ENCODE results near the gene KCNIP1.
A peak's percentile ranks its signal among the peaks of the same experiment; 100 is the strongest.

The KCNIP1 gene

DNA sequence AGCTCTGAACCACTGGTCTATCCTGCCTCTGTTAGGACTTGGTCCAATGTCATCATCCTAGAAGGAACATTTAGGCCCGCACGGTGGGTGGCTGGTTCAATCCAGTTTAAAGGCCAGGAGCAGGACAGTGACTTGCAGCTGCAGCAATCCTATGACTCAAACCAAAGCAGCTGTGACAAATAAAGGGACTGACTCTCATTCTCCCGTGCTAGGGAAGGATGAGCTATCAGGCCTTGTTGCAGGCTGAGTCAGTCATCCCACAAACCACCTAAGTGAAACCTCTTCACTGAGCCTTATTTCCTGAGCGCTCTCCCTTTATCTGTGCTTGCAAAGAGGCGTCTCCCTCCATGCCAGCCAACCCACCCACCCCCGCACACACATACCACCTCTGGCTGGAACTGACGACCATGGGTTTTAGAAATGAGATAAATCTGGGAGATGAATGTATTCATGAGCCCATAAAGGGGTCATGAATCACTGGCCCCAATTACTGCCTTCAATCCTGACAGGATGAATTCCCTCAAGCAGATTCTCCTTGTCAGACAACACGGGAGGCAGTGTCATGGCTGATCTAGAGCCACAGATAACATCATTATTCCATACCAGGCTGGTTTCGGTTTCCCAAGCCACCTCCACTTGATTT is 93.4 kb downstream of the KCNIP1 start:
- DNase-seq (ENCODE audit: low read depth in 3 of 3): peak; percentile 4 to 54 (median 6)

DNA sequence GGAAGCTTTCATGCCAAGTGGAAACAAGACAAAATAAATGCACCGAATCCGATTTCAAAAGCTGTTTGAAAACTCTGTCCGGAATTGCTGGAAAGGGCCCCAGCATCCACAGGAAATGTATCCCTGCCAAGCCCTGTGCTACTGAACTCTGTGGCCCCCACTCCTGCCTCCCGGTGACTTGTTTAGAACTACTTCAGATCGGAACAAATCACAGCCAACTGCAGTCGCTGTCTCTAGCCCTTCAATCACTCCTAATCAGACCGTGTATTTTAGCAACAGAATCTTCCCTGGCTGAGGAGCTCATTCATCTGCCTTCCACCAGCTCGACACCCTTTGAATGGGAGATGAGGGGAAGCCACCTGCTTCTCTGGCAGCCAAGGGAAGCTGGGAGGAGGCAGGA is 94.1 kb downstream of the KCNIP1 start:
- DNase-seq (ENCODE audit: low read depth in 3 of 3): no peak

DNA sequence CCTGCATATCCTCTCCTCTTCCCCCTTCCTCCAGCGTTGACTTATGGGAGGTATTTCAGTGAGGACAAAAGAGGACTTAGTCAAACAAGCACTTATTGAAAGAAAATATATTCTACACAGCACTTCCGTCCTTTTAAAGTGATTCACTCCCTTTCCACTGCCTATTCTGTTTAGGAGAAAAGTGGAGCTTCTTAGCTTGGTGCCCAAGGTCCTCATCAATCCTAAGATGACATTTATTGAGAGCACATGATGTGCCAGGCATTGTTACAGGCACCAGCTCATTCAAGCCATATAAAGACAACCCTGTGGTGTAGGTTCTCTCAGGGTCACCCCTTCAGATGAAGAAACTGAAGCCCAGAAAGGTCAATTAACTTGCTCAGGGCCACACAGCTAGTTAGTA is 95.9 kb downstream of the KCNIP1 start:
- no peak for DNase-seq (ENCODE audit: low read depth in 3 of 3)

DNA sequence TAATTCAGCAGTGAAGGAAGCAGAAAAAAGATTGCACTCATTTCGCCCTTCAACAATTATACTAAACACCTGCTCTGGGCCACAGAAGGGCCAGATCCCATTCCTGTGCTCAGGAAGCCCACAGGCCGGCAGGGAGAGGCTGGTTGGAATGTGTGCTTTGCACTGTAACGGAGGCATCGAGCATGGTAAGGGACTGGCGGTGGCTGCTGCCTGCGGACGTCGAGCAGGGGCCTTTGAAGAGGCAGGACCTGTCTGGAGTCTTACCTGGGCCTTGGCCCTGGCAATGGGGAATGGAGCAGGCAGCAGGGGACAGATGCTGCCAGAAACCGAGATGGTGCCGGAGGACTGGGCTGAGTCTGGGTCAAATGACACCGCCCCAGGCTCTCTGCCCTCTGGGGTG is 97.8 kb downstream of the KCNIP1 start:
- no peak for DNase-seq (ENCODE audit: low read depth in 3 of 3)

GRCh38 chr5:170603109-170603508 is 99.3 kb downstream of the KCNIP1 start:
- no peak for DNase-seq (ENCODE audit: low read depth in 3 of 3)

DNA sequence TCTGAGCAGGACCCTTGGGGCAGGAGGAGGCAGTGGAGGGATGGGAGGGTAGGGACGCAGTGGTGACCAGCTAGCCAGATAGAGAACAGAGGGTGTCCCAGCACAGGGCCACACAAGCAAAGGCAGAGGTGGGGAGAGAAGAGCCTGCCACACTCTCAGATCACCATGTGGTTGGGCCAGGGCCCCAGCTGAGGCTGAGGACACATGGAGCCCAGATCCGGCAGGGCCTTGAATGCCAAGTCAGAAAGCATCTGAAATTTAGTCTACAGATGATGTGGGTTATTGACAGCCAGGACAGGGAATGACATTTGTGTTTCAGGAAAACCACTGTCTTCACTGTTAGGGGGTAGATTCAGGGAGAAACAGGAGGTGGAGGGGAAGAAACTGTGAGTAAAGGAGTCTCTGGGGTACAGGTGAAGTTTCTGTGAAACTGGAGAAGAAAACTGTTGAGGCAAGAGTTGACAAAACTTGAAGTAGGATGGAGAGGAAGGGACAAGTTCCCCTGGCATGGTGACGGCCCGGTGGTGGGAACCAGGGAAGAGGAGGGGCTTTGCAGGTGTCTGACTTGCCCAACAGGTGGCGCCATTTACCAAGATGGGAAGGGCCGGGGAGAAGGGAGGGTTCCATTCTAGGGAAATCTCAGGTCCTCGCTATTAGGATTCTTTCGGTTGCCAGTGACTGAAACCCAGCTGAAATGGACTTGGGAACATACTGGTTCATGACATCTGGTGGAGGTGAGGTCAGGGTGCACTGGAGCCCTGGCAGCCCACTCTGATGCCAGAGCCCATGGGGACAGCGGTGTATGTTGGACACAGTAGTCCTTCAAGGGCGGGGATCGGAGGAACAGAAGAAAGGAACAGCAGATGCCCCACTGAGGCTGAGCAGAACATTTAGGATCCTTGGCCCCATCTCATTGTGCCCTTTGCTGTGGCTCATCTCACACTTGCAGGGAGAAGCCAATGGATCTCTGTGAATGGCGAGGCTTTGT is 100.1 kb downstream of the KCNIP1 start:
- DNase-seq (ENCODE audit: low read depth in 3 of 3): peak; percentile 8 to 56 (median 17)

DNA sequence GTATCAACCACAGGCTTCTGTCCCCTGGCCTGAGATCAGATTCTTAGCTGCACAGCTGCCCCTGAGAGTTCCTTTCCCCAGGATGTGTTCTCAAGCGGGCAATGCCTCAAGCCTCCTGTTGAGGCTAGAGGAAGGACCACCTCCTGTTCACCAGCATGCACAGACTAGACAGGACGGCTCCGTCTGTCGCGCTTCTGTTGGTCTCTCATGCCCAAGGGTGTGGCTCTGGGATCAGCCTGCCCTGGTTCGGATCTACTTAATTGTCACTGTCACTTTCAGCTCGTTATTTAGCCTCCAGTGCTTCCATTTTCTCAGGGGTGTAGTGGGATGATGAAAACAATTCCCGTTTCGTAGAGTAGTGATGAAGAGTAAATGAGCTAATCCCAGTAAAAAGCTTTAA is 103.1 kb downstream of the KCNIP1 start:
- no peak for DNase-seq (ENCODE audit: low read depth in 3 of 3)

DNA sequence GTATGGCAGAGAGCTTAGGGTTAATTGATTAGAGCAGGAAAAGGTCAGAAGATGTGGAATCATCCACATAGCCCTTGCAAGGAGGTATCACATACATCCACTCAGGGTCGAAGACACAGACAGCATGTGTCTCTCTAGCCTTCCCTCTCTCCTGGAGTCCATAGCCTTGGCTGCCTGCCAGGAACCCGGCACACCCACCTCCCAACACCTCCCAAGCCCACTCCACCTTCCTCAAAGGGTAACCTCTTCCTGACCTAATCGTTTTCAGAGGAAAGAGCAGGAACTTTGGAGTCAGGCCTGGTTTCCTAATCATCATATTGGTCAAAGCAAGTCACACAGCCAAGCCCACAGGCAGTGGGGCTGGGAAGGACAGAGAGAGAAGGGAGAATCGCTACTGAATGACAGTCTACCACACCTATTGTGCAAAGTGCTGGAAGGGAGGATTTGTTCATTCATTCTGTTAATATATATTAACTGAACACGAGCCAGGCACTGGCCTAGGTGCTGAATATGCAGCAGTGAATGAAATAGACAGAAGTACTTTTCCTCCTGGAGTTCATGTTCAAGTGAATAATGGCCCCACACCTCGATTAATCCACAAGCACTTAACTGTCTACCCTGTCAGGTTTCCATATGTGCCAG is 107.8 kb downstream of the KCNIP1 start:
- no peak for DNase-seq (ENCODE audit: low read depth in 3 of 3)

DNA sequence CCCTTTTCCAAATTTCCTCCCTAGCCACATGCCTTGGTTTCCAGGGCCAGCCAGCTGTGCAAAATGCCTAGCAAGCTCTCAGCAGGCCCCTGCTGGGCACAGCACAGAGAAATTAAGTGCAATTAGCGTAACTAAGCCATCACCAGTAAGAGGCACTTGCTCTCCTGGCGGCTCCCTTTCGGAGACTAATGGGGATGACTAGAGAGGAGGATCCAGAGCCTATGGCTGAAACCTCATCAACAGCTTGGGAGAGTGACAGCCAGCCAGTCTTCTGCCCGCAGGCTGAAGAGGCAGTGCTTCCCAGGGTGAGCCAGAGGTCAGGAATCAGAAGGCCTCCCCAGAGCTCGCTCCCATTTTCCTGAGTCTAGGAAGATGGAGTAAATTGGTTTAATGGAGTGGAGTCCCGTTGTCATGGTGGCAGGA is 108.4 kb downstream of the KCNIP1 start:
- DNase-seq (ENCODE audit: low read depth in 3 of 3): no peak

DNA sequence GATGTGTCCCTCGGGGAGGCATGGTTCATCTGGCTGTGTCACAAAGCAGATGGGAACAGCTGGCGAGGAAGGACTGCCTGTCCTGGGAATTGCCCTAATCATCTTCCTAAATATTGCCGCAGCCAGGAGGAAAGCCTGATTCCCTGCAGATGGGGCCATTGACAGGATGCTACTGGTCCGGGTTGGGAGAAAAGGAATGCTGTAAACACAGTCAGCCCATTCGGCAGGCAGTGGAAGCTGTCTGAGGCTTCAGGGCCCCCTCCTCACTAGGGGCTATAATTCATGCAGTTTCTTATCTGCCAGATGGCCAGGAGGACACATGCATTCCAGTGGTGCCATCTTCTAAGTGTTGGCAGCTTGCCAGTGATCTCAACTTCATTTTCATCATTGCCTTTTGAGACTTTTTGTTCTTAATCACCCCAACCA is 110.3 kb downstream of the KCNIP1 start:
- no peak for DNase-seq (ENCODE audit: low read depth in 3 of 3)

GRCh38 chr5:170614720-170615119 is 110.9 kb downstream of the KCNIP1 start:
- DNase-seq (ENCODE audit: low read depth in 3 of 3): no peak

DNA sequence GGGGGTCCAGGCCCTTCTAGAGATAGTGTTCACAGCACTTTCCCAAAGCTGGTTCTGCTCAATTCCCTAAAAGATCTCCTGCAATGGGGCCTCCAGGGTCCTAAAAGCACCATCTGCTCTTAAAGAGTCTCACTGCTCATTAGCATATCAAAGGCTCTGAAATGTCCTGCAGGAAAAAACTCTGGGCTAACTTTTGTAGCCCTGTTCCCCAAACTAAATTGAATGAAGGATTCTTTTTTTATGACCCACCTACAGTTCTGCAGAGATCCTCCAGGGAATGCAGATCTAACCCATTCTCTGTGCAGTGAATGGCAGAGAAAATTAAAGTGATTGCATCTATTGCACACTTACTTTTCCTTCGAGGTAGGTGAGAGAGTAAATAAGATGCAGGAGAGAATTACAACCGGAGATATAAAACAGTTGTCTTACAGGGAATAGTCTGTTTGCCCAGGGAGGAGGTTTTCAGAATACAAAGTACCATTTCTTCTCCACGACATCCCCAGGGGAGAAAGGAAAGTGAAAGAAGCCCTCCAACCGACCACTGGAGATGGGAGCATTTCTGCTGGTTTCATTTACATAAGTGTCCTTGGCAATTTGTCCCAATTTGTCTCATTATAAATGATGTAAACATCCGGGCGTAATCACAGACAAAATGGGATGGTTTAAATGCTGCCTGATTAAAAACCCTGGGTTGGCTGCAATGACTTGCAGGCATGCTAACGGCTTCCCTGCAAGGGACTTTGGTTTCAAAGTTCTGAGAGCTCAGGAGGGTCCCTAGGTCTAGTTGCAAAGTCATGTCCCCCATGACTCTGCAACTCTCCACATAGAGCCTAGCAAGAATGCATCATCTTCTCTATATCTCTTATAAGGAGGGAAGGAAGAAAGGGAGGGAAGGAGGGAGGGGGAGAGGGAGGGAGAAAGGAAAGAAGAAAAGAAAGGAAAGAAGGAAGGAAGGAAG is 114.0 kb downstream of the KCNIP1 start:
- DNase-seq (ENCODE audit: low read depth in 3 of 3): no peak

GRCh38 chr5:170619869-170620268 is 116.0 kb downstream of the KCNIP1 start:
- DNase-seq (ENCODE audit: low read depth in 3 of 3): no peak

- DNase-seq (ENCODE audit: low read depth in 3 of 3): no peak
These were observed 119.1 kb downstream of the KCNIP1 start for GRCh38 chr5:170622933-170623332.

DNA sequence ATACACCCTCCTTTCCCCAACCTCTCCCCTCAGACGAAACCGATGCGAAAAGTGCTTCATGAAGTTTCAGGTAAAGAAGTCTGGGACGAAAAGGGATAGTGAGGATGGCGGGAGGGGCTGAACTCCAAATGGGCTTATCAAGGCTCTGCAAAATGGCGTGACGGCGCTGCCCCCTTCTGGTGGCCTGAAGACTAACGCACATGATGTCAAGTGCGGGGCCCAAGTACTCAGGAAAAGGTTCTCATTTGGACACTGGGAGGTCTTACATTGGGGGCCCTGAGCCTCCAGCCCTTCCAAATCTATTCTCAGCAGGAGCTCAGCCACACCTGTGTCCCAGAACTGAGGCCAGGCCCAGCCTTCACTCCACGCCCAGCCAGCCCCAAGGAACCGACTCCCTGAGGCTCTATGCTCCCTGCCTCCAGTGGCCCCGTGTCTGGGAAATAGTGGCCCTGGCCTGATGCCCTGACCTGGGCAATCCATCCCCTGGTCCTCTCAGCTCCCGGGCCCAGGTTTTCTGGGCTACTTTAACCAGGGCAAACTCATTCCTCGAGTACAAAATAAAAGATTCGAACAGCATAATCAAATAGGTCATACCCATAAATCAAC is 119.9 kb downstream of the KCNIP1 start:
- peak in 2 of 3 experiments; percentile 19 to 54 for DNase-seq (ENCODE audit: low read depth in 3 of 3)

DNA sequence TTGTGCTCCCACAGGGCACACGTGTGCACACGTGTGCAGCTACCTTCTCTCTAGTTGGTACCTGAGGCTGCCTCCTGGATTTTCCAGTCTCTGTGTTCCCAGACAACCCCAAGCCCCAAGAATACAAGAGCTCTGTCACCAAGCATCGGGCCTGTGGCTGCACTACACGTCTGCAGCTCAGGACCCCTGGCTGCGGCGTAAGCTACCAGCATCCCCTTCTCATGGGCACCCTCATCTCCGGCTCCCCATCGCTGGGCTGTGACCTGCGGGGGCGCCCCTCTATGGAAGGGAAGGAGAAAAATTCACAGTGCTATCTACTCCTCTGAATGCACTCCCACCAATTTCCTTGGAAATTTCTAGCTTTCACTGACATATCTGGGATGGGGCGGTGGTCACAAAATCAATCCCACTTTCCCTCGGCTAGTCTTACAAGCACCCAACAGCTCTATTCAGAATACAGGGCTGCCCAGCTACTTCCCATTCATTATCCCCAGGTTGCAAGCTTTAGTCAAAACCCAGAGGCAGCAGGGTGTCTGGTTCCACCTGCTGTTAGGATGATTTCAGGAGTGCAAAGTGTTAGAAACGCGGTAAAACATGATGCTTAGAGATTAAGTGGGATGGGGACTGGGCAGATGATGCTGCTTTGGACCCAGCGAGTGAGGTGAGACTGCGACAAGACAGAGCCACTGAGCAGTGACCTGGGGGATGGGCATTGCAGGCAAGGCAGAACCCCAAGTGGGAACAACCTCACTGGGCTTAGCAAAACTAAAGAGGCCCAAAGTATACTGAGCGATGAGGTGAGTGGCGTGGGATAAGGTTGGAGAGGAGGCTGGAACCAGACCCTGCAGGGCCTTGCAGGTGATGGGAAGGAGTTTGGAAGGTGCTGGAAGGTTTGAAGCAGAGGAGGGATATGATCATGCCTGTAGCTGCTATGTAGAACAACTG is 121.7 kb downstream of the KCNIP1 start:
- no peak for DNase-seq (ENCODE audit: low read depth in 3 of 3)

DNA sequence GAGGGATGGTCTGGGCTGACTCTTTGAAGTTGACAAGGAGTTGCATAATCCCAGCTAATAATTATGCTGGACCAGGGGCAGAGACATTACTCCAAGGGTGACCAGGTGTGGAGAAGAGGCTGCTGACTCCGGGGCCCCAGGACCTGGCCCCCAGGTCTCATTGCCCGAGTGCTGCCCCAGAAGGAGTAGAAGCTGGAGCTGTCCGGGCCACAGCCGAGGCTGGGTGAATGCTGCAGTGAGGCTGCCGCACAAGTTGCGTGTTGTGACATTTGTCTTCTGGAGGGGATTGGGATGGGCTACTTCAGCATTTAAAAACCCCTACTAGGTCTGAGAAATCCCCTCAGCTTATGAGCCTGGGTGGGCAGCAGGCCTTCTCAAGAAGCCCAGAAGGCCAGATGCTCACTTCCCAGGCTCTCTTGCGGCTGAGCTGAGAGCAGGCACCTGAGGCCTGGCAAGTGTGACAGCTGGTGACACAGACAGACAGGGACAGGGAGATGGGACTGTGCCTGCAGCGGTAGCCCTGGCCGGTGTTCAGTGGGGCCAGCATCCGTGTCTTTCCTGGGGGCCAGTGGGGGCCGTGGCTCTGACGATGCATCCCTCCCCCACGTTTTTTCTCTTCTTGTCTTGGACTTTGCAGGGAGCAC is 122.8 kb downstream of the KCNIP1 start:
- no peak for DNase-seq (ENCODE audit: low read depth in 3 of 3)

DNA sequence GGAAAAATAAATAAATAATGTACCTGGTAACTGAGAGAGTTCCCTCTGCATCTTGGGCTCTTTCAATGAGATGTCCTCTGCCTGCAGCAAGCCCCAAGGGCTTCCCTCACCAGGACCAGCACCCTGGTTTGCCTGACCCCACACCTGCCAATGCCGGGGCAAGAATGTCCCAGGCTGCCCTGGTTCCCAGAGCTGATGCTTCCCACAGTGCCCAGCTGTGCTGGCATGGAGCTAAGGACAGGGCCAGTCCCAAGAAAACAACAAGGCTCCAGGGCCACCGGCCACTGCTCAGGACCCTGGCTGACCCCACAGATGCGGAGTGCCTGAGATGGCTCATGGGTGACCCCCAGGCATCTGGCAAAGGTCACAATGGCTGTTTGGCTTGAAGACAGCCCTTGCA is 123.5 kb downstream of the KCNIP1 start:
- no peak for DNase-seq (ENCODE audit: low read depth in 3 of 3)

GRCh38 chr5:170628028-170628427 is 124.2 kb downstream of the KCNIP1 start:
- no peak for DNase-seq (ENCODE audit: low read depth in 3 of 3)

All from stimulated activated CD4-positive, alpha-beta T cell treated with anti-CD3 and anti-CD28 coated beads, TNF-alpha, amount 100 ng/mL, for 24 hours (primary cell).